ENCODE data around the gene FAM163B. TPM values are rescaled to one million over a fixed set of nuclear protein-coding genes. Genes with fewer than 3 reads are reported as not detected.
"Not testable (repeated sequence)": the region's sequence is repeated elsewhere in the genome, so short reads cannot be mapped to it uniquely, and the experiment has no call there.

FAM163B gene
- total RNA-seq, 1 experiment from 2014 or later = not detected

DNA sequence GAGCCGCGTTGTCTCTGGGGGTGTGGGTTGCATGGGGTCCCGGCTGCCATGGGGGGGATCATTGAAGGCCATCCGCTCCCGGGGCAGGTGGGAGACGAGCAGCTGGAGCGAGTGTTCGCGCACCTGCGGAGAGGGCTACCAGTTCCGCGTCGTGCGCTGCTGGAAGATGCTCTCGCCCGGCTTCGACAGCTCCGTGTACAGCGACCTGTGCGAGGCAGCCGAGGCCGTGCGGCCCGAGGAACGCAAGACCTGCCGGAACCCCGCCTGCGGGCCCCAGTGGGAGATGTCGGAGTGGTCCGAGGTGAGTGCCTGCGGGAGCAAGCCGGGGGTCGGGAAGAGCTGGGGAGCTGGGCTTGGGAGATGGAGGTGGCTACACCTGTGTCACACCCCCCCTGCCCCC, 41.0 kb downstream of the FAM163B start:
- Mint-ChIP-seq H3K4me3 (ENCODE audit: unreplicated experiment) (no peak overlapping the region), H3K27me3 (ENCODE audit: insufficient read depth, unreplicated experiment) (peaks cover 26% of the 10 kb centered on the region), H3K4me1 (ENCODE audit: insufficient read depth, unreplicated experiment) (no peaks in the 10 kb centered on the region), H3K9me3 (ENCODE audit: unreplicated experiment) (no peaks in the 10 kb centered on the region), H3K36me3 (ENCODE audit: insufficient read depth, unreplicated experiment) (no peaks in the 10 kb centered on the region), H3K27ac (ENCODE audit: low read depth, unreplicated experiment) (no peak overlapping the region)
- DNase-seq (ENCODE audit: unreplicated experiment) = no peak
- BruUV-seq (replicated peaks) = no TSS peak
- intact Hi-C loops (cut with micrococcal nuclease) = no loop called here
- POLR2A ChIA-PET = no interaction called here
- TF ChIP-seq, protein P1, sequence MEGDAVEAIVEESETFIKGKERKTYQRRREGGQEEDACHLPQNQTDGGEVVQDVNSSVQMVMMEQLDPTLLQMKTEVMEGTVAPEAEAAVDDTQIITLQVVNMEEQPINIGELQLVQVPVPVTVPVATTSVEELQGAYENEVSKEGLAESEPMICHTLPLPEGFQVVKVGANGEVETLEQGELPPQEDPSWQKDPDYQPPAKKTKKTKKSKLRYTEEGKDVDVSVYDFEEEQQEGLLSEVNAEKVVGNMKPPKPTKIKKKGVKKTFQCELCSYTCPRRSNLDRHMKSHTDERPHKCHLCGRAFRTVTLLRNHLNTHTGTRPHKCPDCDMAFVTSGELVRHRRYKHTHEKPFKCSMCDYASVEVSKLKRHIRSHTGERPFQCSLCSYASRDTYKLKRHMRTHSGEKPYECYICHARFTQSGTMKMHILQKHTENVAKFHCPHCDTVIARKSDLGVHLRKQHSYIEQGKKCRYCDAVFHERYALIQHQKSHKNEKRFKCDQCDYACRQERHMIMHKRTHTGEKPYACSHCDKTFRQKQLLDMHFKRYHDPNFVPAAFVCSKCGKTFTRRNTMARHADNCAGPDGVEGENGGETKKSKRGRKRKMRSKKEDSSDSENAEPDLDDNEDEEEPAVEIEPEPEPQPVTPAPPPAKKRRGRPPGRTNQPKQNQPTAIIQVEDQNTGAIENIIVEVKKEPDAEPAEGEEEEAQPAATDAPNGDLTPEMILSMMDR (IDR thresholded peaks at IDR 0.05; ENCODE audit: unreplicated experiment) = no peak
- CTCF ChIA-PET = no interaction called here

DNA sequence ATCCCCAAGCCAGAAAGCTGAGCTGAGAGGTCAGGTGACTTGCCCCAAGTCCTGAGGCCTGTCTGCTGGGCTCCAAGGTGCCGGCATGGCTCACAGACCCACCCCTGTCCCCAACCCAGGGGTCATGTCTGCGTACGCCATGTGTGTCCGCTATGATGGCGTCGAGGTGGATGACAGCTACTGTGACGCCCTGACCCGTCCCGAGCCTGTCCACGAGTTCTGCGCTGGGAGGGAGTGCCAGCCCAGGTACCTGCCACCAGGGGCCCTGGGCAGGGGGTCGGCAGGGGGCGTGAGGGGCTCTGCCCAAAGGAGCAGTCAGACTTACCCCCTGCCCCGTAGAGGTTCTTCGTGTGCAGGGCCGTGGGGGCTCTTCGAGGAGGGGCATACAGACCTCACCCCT, 42.4 kb downstream of the FAM163B start:
- Mint-ChIP-seq H3K27ac (ENCODE audit: low read depth, unreplicated experiment) (no peak overlapping the region), H3K4me3 (ENCODE audit: unreplicated experiment) (no peak overlapping the region), H3K27me3 (ENCODE audit: insufficient read depth, unreplicated experiment) (peaks cover 25% of the 10 kb centered on the region), H3K36me3 (ENCODE audit: insufficient read depth, unreplicated experiment) (no peaks in the 10 kb centered on the region), H3K4me1 (ENCODE audit: insufficient read depth, unreplicated experiment) (no peaks in the 10 kb centered on the region), H3K9me3 (ENCODE audit: unreplicated experiment) (no peaks in the 10 kb centered on the region)
- DNase-seq (ENCODE audit: unreplicated experiment) = no peak
- no TSS peak for BruUV-seq (replicated peaks)
- intact Hi-C loops (cut with micrococcal nuclease) = no loop called here
- POLR2A ChIA-PET = no interaction called here
- TF ChIP-seq, protein P1 (IDR thresholded peaks at IDR 0.05; ENCODE audit: unreplicated experiment) = no peak
- CTCF ChIA-PET = no interaction called here

DNA sequence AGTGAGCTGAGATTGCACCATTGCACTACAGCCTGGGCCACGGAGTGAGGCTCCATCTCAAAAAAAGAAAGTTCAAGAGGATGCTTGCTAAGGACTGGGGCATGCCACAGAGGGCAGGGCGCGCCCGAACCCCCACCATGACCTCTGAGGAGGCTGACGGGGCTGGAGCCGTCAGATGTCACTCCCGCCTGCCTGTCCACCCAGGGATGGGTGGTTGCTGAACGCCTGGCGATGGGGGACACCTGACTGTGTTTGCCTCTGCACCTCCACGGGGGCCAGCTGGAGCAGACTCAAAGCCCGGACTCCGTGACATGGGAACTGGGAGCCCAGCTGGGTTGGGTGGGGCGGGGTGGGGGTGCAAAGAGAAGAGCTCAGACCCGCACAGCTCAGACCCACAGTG, 42.8 kb downstream of the FAM163B start:
- Mint-ChIP-seq H3K4me1 (ENCODE audit: insufficient read depth, unreplicated experiment) (no peaks in the 10 kb centered on the region), H3K9me3 (ENCODE audit: unreplicated experiment) (no peaks in the 10 kb centered on the region), H3K36me3 (ENCODE audit: insufficient read depth, unreplicated experiment) (no peaks in the 10 kb centered on the region), H3K4me3 (ENCODE audit: unreplicated experiment) (no peak overlapping the region), H3K27ac (ENCODE audit: low read depth, unreplicated experiment) (no peak overlapping the region), H3K27me3 (ENCODE audit: insufficient read depth, unreplicated experiment) (peaks cover 30% of the 10 kb centered on the region)
- CTCF ChIA-PET = no interaction called here
- POLR2A ChIA-PET = interaction anchor here (0.7 kb wide), 1 partner anchor 34 kb away, joined by 3 read pairs; no protein-coding TSS in a partner anchor
- intact Hi-C loops (cut with micrococcal nuclease) = no loop called here
- TF ChIP-seq, protein P1 (IDR thresholded peaks at IDR 0.05; ENCODE audit: unreplicated experiment) = no peak
- no TSS peak for BruUV-seq (replicated peaks)
- DNase-seq (ENCODE audit: unreplicated experiment) = no peak

DNA sequence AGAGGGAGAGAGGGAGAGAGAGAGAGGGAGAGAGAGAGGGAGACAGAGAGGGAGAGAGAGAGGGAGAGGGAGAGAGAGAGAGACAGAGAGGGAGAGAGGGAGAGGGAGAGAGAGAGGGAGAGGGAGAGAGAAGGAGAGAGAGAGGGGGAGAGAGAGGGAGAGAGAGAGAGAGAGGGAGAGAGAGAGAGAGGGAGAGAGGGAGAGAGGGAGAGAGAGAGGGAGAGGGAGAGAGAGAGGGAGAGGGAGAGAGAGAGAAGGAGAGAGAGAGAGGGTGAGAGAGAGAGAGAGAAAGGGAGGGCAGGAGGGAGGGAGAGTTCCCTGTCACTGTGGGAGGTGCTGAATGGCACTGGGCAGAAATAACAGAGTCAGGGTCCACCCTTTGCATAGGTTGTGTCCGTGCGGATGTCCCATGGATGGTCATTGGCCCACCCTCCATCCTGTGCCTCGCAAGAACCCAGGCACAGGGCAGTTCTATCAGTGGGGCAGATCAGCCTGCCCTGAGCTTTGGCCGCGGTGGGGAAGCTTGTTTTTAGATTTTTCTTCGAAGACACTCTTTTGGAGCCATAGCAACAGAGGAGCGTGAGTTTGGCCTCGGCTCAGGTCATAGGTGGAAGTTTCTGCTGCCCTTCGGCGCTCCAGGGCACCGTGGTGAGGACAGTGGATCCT, 44.6 kb downstream of the FAM163B start:
- POLR2A ChIA-PET = no interaction called here
- no peaks in the 10 kb centered on the region for H3K36me3 Mint-ChIP-seq (ENCODE audit: insufficient read depth, unreplicated experiment)
- no peak overlapping the region for H3K4me3 Mint-ChIP-seq (ENCODE audit: unreplicated experiment)
- no TSS peak for BruUV-seq (replicated peaks)
- CTCF ChIA-PET = no interaction called here
- no peaks in the 10 kb centered on the region for H3K4me1 Mint-ChIP-seq (ENCODE audit: insufficient read depth, unreplicated experiment)
- H3K27me3 Mint-ChIP-seq (ENCODE audit: insufficient read depth, unreplicated experiment) = peaks cover 33% of the 10 kb centered on the region
- no peaks in the 10 kb centered on the region for H3K9me3 Mint-ChIP-seq (ENCODE audit: unreplicated experiment)
- TF ChIP-seq, protein P1 (IDR thresholded peaks at IDR 0.05; ENCODE audit: unreplicated experiment) = no peak
- no peak overlapping the region for H3K27ac Mint-ChIP-seq (ENCODE audit: low read depth, unreplicated experiment)
- no peak for DNase-seq (ENCODE audit: unreplicated experiment)
- intact Hi-C loops (cut with micrococcal nuclease) = no loop called here

DNA sequence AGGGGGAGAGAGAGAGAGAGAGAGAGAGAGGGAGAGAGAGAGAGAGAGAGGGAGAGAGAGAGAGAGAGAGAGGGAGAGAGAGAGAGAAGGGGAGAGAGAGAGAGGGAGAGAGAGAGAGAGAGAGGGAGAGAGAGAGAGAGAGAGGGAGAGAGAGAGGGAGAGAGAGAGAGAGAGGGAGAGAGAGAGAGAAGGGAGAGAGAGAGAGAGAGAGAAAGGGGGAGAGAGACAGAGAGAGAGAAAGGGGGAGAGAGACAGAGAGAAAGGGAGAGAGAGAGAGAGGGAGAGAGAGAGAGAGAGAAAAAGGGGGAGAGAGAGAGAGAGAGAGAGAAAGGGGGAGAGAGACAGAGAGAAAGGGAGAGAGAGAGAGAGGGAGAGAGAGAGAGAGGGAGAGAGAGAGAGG, 45.4 kb downstream of the FAM163B start:
- CTCF ChIA-PET; H3K9me3 Mint-ChIP-seq (ENCODE audit: unreplicated experiment); BruUV-seq (replicated peaks); H3K36me3 Mint-ChIP-seq (ENCODE audit: insufficient read depth, unreplicated experiment); H3K4me1 Mint-ChIP-seq (ENCODE audit: insufficient read depth, unreplicated experiment); H3K27ac Mint-ChIP-seq (ENCODE audit: low read depth, unreplicated experiment); POLR2A ChIA-PET; DNase-seq (ENCODE audit: unreplicated experiment); intact Hi-C loops (cut with micrococcal nuclease); H3K4me3 Mint-ChIP-seq (ENCODE audit: unreplicated experiment): not testable (repeated sequence)
- peaks cover 33% of the 10 kb centered on the region for H3K27me3 Mint-ChIP-seq (ENCODE audit: insufficient read depth, unreplicated experiment)
